SU-DHL-6 (cell line): ENCODE data around the gene KCNJ8.

Experiments used
- EZH2phosphoT487 ChIP-seq: fragments of 200-600 bp; sonication (generic), shearing (Covaris generic); conservative IDR thresholded peaks from 2 replicates; pipeline ENCODE4 v1.6.1; 2018; ENCODE audit warnings: mild to moderate bottlenecking, antibody characterized with exemption, low read length, moderate library complexity, mixed read lengths
- TF ChIP-seq, protein P1 (sequence below): fragments of 200-600 bp; sonication (generic); IDR thresholded peaks from one replicate; pipeline ENCODE4 v1.5.1; 2017; ENCODE audit warnings: antibody characterized with exemption, mild to moderate bottlenecking, low read length, moderate library complexity; ENCODE audit not compliant: insufficient read depth, poor library complexity, severe bottlenecking

DNA sequence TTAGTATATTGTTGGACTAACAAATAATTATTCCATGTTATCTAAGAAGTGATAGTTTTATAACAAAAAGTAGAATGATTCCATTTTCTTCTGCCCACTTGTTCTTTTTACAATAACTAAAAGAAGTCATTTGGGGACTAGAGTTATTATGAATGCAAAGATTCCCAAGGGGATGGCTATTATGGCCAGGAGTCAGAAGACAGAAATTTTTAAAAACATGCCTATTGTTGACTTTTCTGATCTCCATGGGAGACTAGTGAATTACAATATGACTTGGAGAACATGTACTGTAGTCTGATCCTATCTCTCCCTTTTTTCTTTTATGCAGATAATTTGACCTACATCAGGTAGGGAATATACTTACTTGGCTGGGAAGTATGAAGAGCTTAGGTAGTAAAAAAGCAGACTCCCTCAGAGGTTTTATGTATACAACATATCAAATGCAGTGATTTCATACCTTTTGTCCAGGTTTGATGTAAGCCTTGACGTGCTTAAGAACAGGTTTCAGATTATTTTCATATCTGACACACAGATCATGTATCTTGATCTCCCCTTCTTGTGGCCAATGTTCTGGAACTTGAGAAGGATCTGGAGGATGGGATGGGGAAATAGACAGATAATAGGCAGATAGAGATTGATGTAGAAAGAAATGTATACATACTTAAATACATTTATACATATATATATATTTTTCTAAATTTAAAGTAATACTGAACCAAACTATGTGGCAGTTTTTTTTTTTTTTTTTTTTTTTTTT is 41.0 kb upstream of the KCNJ8 start:
- TF ChIP-seq, protein P1, sequence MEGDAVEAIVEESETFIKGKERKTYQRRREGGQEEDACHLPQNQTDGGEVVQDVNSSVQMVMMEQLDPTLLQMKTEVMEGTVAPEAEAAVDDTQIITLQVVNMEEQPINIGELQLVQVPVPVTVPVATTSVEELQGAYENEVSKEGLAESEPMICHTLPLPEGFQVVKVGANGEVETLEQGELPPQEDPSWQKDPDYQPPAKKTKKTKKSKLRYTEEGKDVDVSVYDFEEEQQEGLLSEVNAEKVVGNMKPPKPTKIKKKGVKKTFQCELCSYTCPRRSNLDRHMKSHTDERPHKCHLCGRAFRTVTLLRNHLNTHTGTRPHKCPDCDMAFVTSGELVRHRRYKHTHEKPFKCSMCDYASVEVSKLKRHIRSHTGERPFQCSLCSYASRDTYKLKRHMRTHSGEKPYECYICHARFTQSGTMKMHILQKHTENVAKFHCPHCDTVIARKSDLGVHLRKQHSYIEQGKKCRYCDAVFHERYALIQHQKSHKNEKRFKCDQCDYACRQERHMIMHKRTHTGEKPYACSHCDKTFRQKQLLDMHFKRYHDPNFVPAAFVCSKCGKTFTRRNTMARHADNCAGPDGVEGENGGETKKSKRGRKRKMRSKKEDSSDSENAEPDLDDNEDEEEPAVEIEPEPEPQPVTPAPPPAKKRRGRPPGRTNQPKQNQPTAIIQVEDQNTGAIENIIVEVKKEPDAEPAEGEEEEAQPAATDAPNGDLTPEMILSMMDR = no peak
- TF ChIP-seq EZH2phosphoT487 = no peak
